Stimulated activated naive CD8-positive, alpha-beta T cell treated with anti-CD3 and anti-CD28 coated beads, Interleukin-15, Interleukin-2, amounts not matched to agents 100 U/mL and 50 U/mL, for 24 hours (primary cell): ENCODE data around the gene EMC1.
A peak's percentile ranks its signal among the peaks of the same experiment; 100 is the strongest.
"Not testable (repeated sequence)": the region's sequence is repeated elsewhere in the genome, so short reads cannot be mapped to it uniquely, and the experiment has no call there.

ENCODE experiments used
- ATAC-seq: fragments of 150-1000 bp; cut with Tn5 transposase; one replicate; pipeline ENCODE4 v1.10.0; 2021
- DNase-seq: peaks from one replicate; pipeline ENCODE4 v3.0.0; 2021

Gene EMC1

DNA sequence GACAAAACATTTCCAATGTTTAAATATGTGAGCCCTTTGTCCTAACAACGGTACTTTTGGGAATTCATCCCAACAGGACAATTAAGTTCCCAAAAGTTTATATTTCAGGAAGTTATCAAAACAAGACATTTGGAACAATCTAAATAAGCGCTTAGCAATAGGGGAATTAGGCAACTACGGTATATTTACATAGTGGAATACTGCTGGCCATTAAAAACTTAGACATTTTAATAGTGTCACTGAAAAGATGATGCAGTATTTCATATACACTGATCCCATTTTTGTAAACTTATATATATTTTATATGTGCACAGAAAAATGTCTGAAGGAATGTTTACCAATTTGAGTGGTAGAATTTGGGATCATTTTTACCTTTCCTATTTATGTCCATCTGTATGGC, 62.1 kb downstream of the EMC1 start:
- DNase-seq: no peak
- no peak for ATAC-seq

GRCh38 chr1:19187852-19188251, 63.5 kb downstream of the EMC1 start:
- no peak for ATAC-seq

DNA sequence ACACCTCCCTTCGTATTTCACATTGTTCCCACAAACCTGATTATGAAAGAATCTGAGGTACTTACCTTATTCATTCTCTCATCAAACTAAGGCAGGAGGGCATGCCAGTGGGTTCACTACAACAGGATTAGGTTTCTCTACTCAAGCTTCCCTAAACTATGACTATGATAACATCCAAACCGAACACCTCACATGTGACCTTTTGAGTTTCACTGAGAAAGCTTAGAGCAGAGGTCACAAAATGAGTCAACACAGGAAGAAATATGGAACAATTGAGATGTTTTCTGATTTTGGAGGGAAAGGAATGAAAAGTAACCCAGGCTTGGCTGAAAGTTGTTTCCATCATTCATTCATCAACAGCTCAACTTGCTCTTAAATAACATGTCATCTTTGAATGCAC, 65.3 kb downstream of the EMC1 start:
- peak; percentile 98 for ATAC-seq
- DNase-seq: no peak

More at GRCh38 chr1:19187852-19188251, 63.5 kb downstream of the EMC1 start:
- no peak for DNase-seq

DNA sequence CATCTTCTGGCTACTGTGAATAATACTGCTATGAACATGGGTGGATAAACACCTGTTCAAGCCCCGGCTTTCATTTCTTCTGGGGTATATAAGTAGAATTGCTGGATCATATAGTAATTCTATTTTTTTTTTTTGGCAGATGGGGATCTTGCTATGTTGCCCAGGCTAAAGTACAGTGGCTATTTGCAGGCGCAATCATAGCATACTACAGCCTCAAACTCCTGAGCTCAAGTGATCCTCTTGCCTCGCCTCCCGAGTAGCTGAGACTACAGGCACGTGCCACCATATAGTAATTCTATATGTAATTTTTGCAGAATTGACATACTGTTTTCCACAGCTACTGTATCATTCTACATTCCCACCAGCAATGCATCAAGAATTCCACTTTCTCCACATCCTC, 69.1 kb downstream of the EMC1 start:
- DNase-seq: no peak
- ATAC-seq: no peak

DNA sequence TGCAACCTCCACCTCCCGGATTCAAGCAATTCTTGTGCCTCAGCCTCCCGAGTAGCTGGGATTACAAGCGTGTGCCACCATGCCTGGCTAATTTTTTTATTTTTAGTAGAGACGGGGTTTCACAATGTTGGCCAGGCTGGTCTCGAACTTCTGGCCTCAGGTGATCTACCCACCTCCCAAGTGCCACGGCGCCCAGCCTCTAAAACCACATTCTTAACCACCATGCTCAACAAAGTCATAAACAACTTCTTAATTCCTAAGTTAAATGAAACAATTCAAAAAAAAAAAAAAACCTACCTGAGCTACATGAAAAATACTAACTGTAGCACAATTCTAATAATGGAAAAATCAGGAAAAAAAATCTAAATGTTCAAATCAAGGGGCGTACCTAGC, 71.1 kb downstream of the EMC1 start:
- ATAC-seq, DNase-seq: not testable (repeated sequence)

DNA sequence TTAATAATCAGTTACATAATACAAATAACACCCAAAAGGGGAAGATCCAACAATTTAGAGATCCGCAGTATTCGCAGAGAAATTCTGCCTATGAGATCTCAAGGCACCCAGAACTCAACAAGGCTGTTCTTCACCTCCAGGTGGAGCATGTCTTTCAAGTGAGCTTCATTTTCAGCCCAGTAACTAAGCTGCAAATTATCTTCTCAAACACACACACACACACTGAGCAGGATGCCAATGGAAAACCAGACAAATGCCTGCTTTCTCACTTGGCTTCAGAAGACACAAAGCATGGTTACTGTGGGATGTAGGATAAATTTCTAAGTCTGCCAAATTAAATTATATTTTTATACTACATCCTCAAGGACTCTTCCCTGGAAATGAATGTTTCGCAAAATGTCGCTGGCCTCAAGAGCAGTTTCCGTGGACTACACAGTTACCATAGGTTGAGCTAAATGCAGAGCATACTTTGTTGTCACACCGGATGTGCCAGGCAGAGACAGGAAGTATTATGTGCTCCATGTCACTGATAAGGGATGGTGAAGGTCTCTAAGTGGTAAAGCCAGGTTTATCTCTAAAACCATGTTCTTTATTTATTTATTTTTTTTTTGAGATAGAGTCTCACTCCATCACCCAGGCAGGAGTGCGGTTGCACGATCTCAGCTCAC, 71.6 kb downstream of the EMC1 start:
- DNase-seq (no peak), ATAC-seq (peak; percentile 49)

DNA sequence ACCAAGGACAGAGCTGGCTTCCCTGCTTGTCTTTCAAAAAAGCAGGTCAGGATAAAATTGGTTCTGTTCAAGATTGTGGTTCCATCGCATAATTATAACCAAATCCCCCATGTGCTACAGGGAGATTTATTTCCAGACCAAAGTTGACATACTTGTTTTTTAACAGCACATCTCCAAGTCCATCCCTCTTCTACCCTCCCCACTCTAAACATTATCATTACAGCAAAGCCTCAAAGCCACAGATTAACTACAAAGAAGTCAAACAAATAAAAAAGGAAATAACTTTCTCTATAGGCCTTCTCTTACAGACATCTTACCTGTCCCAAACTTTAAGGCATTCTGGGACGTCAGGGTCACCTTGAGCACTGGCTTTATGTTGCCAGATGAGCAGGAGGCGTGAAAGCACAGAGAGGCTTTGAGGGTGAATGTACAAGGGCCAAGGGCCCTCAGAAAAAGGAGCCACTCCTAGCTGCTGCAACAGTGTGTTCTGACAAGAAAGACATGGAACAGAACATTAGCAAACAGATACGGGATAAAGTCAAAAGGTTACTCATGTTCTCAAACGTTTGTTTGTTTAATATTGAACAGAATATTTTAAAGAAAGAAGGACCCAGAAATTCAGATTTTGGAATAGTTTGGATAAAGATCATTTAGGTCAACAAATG, 72.5 kb downstream of the EMC1 start:
- DNase-seq: no peak
- no peak for ATAC-seq

DNA sequence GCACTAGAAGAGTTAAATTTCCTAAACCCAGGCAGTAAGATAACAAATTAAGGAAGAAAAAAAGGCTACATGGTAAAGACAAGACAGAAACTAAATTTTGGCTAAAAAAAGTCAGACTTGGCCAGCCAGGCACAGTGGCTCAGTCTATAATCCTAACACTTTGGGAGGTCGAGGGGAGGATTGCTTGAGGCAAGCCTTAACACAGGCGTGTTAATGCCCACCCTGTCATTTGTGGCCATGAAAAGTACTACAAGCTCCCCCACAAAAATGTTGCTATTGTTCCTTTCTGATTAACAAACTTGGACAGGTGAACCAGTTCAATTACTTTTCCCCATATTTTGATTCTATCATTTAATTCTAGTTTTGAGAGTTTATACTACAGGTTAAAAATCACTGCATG, 73.5 kb downstream of the EMC1 start:
- ATAC-seq: no peak

GRCh38 chr1:19169642-19170041, 81.7 kb downstream of the EMC1 start:
- ATAC-seq (peak; percentile 71), DNase-seq (no peak)

More for the DNA sequence above, 73.5 kb downstream of the EMC1 start:
- DNase-seq: no peak

DNA sequence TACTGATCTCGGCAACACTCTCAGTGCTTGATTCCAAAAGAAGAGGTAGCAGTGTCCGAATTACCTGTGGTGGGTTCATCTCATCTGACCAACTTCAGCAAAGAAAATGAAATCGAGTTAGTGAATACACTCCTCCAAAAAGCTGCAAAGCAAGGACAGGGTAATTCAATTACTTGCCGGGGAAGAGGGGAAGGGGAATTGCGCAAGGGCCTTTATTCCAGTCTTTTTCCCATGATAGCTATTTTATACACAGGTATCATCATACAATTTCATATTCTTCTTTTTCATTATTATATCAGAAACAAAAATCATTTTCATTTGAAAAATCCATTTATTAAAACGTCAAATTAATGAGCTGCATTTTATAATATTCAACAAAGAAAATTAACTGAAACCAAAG, 84.2 kb downstream of the EMC1 start:
- ATAC-seq (no peak), DNase-seq (no peak)

- DNase-seq: no peak
- no peak for ATAC-seq
Observed at GRCh38 chr1:19166066-19166465, 85.3 kb downstream of the EMC1 start.
